GM23248 (cell line): Measurements from ENCODE around the gene NFAT5. TPM values are rescaled to one million over a fixed set of nuclear protein-coding genes. Genes with fewer than 3 reads are reported as not detected.

Experiments
- DNase-seq: peaks from one replicate; pipeline ENCODE4 v3.0.0-alpha.2; 2015
- H2AFZ ChIP-seq: fragments of 200-600 bp; sonication (generic); 2 replicates; pipeline ENCODE4 v1.6.1; 2016; ENCODE audit warnings: antibody characterized with exemption
- H3F3A ChIP-seq: fragments of 200-600 bp; sonication (generic); 2 replicates; pipeline ENCODE4 v1.6.1; 2016; ENCODE audit warnings: mild to moderate bottlenecking, antibody characterized with exemption, mixed run types; ENCODE audit not compliant: insufficient read depth
- H3K27ac ChIP-seq: fragments of 200-600 bp; sonication (generic); 2 replicates; pipeline ENCODE4 v1.5.1; 2016; ENCODE audit warnings: mild to moderate bottlenecking
- H3K27me3 ChIP-seq: fragments of 200-600 bp; sonication (generic); replicated peaks from 2 replicates; pipeline ENCODE4 v1.6.1; 2016; ENCODE audit warnings: mild to moderate bottlenecking; ENCODE audit not compliant: insufficient read depth
- H3K36me3 ChIP-seq: fragments of 200-600 bp; sonication (generic); 2 replicates; pipeline ENCODE4 v1.6.1; 2016; ENCODE audit warnings: low read depth, mild to moderate bottlenecking
- H3K4me1 ChIP-seq: fragments of 200-600 bp; sonication (generic); 2 replicates; pipeline ENCODE4 v1.6.1; 2016; ENCODE audit warnings: mild to moderate bottlenecking; ENCODE audit not compliant: insufficient read depth
- H3K4me2 ChIP-seq: fragments of 200-600 bp; sonication (generic); one replicate; pipeline ENCODE4 v1.6.1; 2016; ENCODE audit warnings: mild to moderate bottlenecking; ENCODE audit not compliant: unreplicated experiment
- H3K4me3 ChIP-seq: fragments of 200-600 bp; sonication (generic); 2 replicates; pipeline ENCODE4 v1.5.1; 2016; ENCODE audit warnings: mild to moderate bottlenecking
- H3K79me2 ChIP-seq: fragments of 200-600 bp; sonication (generic); 2 replicates; pipeline ENCODE4 v1.6.1; 2016; ENCODE audit warnings: mild to moderate bottlenecking; ENCODE audit not compliant: insufficient read depth
- H3K9ac ChIP-seq: fragments of 200-600 bp; sonication (generic); 2 replicates; pipeline ENCODE4 v1.6.1; 2016; ENCODE audit warnings: mild to moderate bottlenecking
- H3K9me2 ChIP-seq: fragments of 200-600 bp; sonication (generic); 2 replicates; pipeline ENCODE4 v1.6.1; 2016; ENCODE audit warnings: mixed run types, mild to moderate bottlenecking, moderate library complexity; ENCODE audit not compliant: insufficient read depth
- H3K9me3 ChIP-seq: fragments of 200-600 bp; sonication (generic); one replicate; pipeline ENCODE4 v1.6.1; 2017; ENCODE audit warnings: low read depth
- H4K20me1 ChIP-seq: fragments of 200-600 bp; sonication (generic); 2 replicates; pipeline ENCODE4 v1.6.0; 2016; ENCODE audit not compliant: insufficient read depth
- EZH2 ChIP-seq: fragments of 200-600 bp; sonication (generic); IDR thresholded peaks from 2 replicates; pipeline ENCODE4 v1.6.1; 2018; ENCODE audit warnings: antibody characterized with exemption, mild to moderate bottlenecking; ENCODE audit not compliant: insufficient read depth, poor library complexity, severe bottlenecking
- EZH2phosphoT487 ChIP-seq: fragments of 200-600 bp; sonication (generic); IDR thresholded peaks from 2 replicates; pipeline ENCODE4 v1.6.1; 2018; ENCODE audit warnings: antibody characterized with exemption, moderate library complexity, mild to moderate bottlenecking, low read depth; ENCODE audit not compliant: insufficient read depth
- WGBS, 2 experiments: methylation state at CpG; one replicate each; pipeline ENCODE4 v1.1.6; 2015 to 2017; ENCODE audit warnings: low lambda C conversion rate in 2 of 2, low coverage in 1 of 2; ENCODE audit errors: missing lambda C conversion rate in 2 of 2; 5-methylcytosine and 5-hydroxymethylcytosine counted together
- in situ Hi-C: fragments of 300-500 bp; cut with MboI; formaldehyde crosslinking; loops from 2 replicates; pipeline ENCODE4 v1.15.0; 2020
- polyA plus RNA-seq: library from polyadenylated mRNA; unstranded; fragments of >200 nt; fragmentation: Nextera tagmentation; extraction: Ambion mirVana; gene quantifications from 2 replicates; pipeline ENCODE4 v1.2.1, GENCODE V29; 2016
- total RNA-seq: library from RNA; depleted of rRNA; stranded (reverse); fragments of >200 nt; shearing (Covaris generic); gene quantifications from 2 replicates; pipeline ENCODE4 v1.2.3, GENCODE V29; 2014

The NFAT5 gene
- total and polyA plus RNA-seq, 2 experiments from 2014 or later: 8.0 to 9.8 TPM

GRCh38 chr16:69724414-69724873, 158.7 kb downstream of the NFAT5 start:
- TF ChIP-seq EZH2 (no peak), EZH2phosphoT487 (no peak)
- no peaks in the 10 kb centered on the region for H4K20me1 ChIP-seq
- H3F3A ChIP-seq: peaks cover 18% of the 10 kb centered on the region; the same call in 1 of the 2 replicates
- H3K9ac ChIP-seq: peak overlapping the region; percentile 53
- DNase-seq: no peak
- 100% methylated on average over 2 of the region's 2 CpGs for WGBS, 2 experiments
- peak overlapping the region; percentile 94 for H3K4me2 ChIP-seq
- no peak overlapping the region for H2AFZ ChIP-seq
- no peaks in the 10 kb centered on the region for H3K27me3 ChIP-seq
- no peaks in the 10 kb centered on the region for H3K36me3 ChIP-seq
- H3K9me2 ChIP-seq: no peaks in the 10 kb centered on the region
- H3K9me3 ChIP-seq: no peaks in the 10 kb centered on the region
- in situ Hi-C loops: loop anchor here (10.0 kb wide), 1 partner anchor 60 kb away; no protein-coding TSS in a partner anchor
- peak overlapping the region; percentile 93 for H3K4me3 ChIP-seq
- peak overlapping the region; percentile 92 for H3K27ac ChIP-seq
- peaks cover 24% of the 10 kb centered on the region for H3K4me1 ChIP-seq
- peaks cover 75% of the 10 kb centered on the region for H3K79me2 ChIP-seq

GRCh38 chr16:69724981-69725479, 159.3 kb downstream of the NFAT5 start:
- Histone ChIP-seq H3K9me3 (no peaks in the 10 kb centered on the region), H2AFZ (no peak overlapping the region), H3K4me3 (peak overlapping the region; percentile 93), H3K9ac (peak overlapping the region; percentile 53), H4K20me1 (no peaks in the 10 kb centered on the region), H3K27ac (peak overlapping the region; percentile 92), H3F3A (peaks cover 18% of the 10 kb centered on the region; the same call in 1 of the 2 replicates), H3K36me3 (no peaks in the 10 kb centered on the region), H3K4me1 (peaks cover 24% of the 10 kb centered on the region), H3K27me3 (no peaks in the 10 kb centered on the region), H3K9me2 (no peaks in the 10 kb centered on the region), H3K4me2 (peak overlapping the region; percentile 94), H3K79me2 (peaks cover 69% of the 10 kb centered on the region)
- peak; percentile 39 for DNase-seq
- in situ Hi-C loops: loop anchor here (10.0 kb wide), 1 partner anchor 60 kb away; no protein-coding TSS in a partner anchor
- TF ChIP-seq EZH2phosphoT487 (no peak), EZH2 (no peak)
- WGBS, 2 experiments: 53 to 61% methylated on average over 6 of the region's 6 CpGs

GRCh38 chr16:69725480-69726312, 159.9 kb downstream of the NFAT5 start:
- Histone ChIP-seq H4K20me1 (no peaks in the 10 kb centered on the region), H3K27ac (peak overlapping the region; percentile 92), H3F3A (peaks cover 18% of the 10 kb centered on the region; the same call in 1 of the 2 replicates), H3K36me3 (no peaks in the 10 kb centered on the region), H3K9me2 (no peaks in the 10 kb centered on the region), H3K9me3 (no peaks in the 10 kb centered on the region), H2AFZ (peak overlapping the region; percentile 86), H3K4me2 (peak overlapping the region; percentile 94), H3K9ac (peak overlapping the region; percentile 88), H3K4me3 (peak overlapping the region; percentile 93), H3K4me1 (peaks cover 24% of the 10 kb centered on the region), H3K27me3 (no peaks in the 10 kb centered on the region), H3K79me2 (peaks cover 62% of the 10 kb centered on the region)
- in situ Hi-C loops: loop anchor here (10.0 kb wide), 1 partner anchor 59 kb away; no protein-coding TSS in a partner anchor
- 67 to 69% methylated on average over 32 of the region's 32 CpGs for WGBS, 2 experiments
- DNase-seq: no peak
- TF ChIP-seq EZH2 (no peak), EZH2phosphoT487 (no peak)

GRCh38 chr16:69726313-69727060, 160.7 kb downstream of the NFAT5 start, which contains the start of gene NQO1:
TSS of gene NQO1 (minus strand) at chr16:69726560. CDS start at chr16:69726439, 121 bp downstream.
- no peaks in the 10 kb centered on the region for H3K9me2 ChIP-seq
- peak within 1 kb of the TSS; percentile 94 for H3K4me2 ChIP-seq
- in situ Hi-C loops: loop anchor here (10.0 kb wide), 1 partner anchor 58 kb away; no protein-coding TSS in a partner anchor
- H3K36me3 ChIP-seq: no peaks in the 10 kb centered on the region
- H3K27ac ChIP-seq: peak within 1 kb of the TSS; percentile 92
- peak within 1 kb of the TSS; percentile 93 for H3K4me3 ChIP-seq
- no peaks in the 10 kb centered on the region for H3K9me3 ChIP-seq
- peak within 1 kb of the TSS; percentile 86 for H2AFZ ChIP-seq
- H3K4me1 ChIP-seq: peaks cover 24% of the 10 kb centered on the region
- H3K9ac ChIP-seq: peak within 1 kb of the TSS; percentile 88
- peak; percentile 98 for DNase-seq
- peaks cover 54% of the 10 kb centered on the region for H3K79me2 ChIP-seq
- peaks cover 18% of the 10 kb centered on the region; the same call in 1 of the 2 replicates for H3F3A ChIP-seq
- no peaks in the 10 kb centered on the region for H3K27me3 ChIP-seq
- TF ChIP-seq EZH2phosphoT487 (no peak), EZH2 (no peak)
- H4K20me1 ChIP-seq: no peaks in the 10 kb centered on the region
- WGBS, 2 experiments: 0 to 1% methylated on average over 31 of the region's 31 CpGs
